Adrenal gland (tissue), 5 donors: ENCODE measurements around the gene CCDC172.

Source experiments
- CTCF ChIP-seq, 6 experiments: fragments of 450-650 bp in 4 of 6; fragments of 200-600 bp in 2 of 6; sonication (generic) in 1 of 6; IDR thresholded peaks; 1 replicate in 5 of 6; 2 replicates in 1 of 6; pipeline versions ENCODE4 v1.5.1 to v1.8.0; 2016 to 2021; ENCODE audit warnings: antibody characterized with exemption in 6 of 6, mild to moderate bottlenecking in 2 of 6, moderate library complexity in 1 of 6
- POLR2A ChIP-seq, 2 donors: fragments of 450-650 bp; IDR thresholded peaks; one replicate each; pipeline ENCODE4 v1.6.1; 2017; ENCODE audit warnings: antibody characterized with exemption in 2 of 2, mild to moderate bottlenecking in 2 of 2, moderate library complexity in 1 of 2
- donor health status: DM: no; HTN: no; CAD: no.

- TF ChIP-seq CTCF (IDR thresholded peaks at IDR 0.05) = no peak
- TF ChIP-seq POLR2A (IDR thresholded peaks at IDR 0.05) = no peak
These were observed 12.6 kb downstream of the CCDC172 start for GRCh38 chr10:116336866-116337265.
